Testis (tissue), 2 donors: ENCODE results near the gene DENND2A.

Source experiments
- CTCF ChIP-seq, 3 experiments: fragments of 450-650 bp in 2 of 3; fragments of 200-600 bp in 1 of 3; sonication (generic) in 1 of 3; IDR thresholded peaks; one replicate each; pipeline ENCODE4 v1.5.1; 2016 to 2019; ENCODE audit warnings: antibody characterized with exemption in 3 of 3, mild to moderate bottlenecking in 2 of 3, moderate library complexity in 1 of 3
- POLR2A ChIP-seq: fragments of 450-650 bp; IDR thresholded peaks from one replicate; pipeline ENCODE4 v1.6.1; 2017; ENCODE audit warnings: antibody characterized with exemption, mild to moderate bottlenecking, moderate library complexity

- TF ChIP-seq CTCF (IDR thresholded peaks at IDR 0.05) (no peak), POLR2A (no peak)
Measured at GRCh38 chr7:140478246-140479061, 162.2 kb downstream of the DENND2A start.
